Measurements from ENCODE around the gene CSTF2T. TPM values are rescaled to one million over a fixed set of nuclear protein-coding genes. Genes with fewer than 3 reads are reported as not detected.
"Not testable (repeated sequence)": the region's sequence is repeated elsewhere in the genome, so short reads cannot be mapped to it uniquely, and the experiment has no call there.

Gene CSTF2T
- total RNA-seq, 1 experiment from 2014 or later, result 21.5 TPM

- DNase-seq (ENCODE audit: low spot score), result no peak
Measured at GRCh38 chr10:51698473-51699063, 827 bp downstream of the CSTF2T start.

GRCh38 chr10:51696251-51696650, 3.1 kb downstream of the CSTF2T start:
- no peak for DNase-seq (ENCODE audit: low spot score)

- DNase-seq (ENCODE audit: low spot score), result no peak
Measured at GRCh38 chr10:51694086-51694768, 5.2 kb downstream of the CSTF2T start.

- DNase-seq (ENCODE audit: low spot score), result no peak
Measured at GRCh38 chr10:51691135-51691534, 8.3 kb downstream of the CSTF2T start.

GRCh38 chr10:51689536-51689935, 9.9 kb downstream of the CSTF2T start:
- DNase-seq (ENCODE audit: low spot score), result no peak

- DNase-seq (ENCODE audit: low spot score), result not testable (repeated sequence)
Measured at GRCh38 chr10:51688826-51689225, 10.6 kb downstream of the CSTF2T start.

DNA sequence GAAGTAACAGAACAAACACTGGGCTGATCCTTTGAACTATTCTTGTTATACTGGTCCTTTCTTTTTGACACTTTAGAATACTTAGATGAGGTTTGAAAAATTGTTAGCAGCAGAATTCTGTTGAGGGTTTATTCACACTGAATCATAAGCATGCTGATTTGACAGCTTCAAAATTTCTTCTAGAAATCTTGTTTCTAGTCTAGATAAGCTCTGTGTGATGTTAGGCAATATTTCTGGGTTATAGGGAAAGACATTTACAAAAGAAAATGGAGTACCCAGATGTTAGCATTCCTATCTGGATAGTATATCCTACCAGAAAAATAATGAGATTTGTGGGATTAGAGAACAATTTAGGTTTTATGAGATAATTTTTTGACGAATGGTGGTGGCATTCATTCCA, 12.1 kb downstream of the CSTF2T start:
- DNase-seq (ENCODE audit: low spot score), result no peak

- peak; percentile 53 for DNase-seq (ENCODE audit: low spot score)
Measured at GRCh38 chr10:51685768-51686167, 13.6 kb downstream of the CSTF2T start.

DNA sequence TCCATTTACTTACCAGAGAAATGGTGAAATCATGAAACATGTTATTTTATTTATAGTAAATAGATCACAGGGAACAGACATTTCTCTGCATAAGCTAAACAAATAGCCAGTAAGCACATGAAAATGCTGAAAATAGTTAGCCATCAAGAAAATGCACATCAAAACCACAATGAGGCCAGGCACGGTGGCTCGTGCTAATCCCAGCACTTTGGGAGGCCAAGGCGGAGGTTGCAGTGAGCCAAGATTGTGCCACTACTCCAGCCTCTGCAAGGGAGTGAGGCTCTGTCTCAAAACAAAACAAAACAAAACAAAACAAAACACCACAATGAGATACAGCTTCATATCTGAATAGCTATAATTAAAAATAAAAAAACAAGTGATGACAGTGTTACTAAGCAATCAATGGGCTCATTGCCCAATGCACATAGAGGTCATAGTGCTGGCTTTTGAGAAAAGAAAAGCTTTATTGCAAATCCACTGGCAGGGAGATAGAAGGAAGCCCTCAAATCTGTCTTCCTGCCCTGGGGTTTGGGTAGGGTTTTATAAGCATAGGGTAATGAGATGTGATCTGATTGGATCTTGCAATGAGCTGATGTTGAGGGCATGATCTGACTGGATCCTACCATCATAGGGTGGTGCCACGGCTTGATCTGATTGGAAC, 16.2 kb downstream of the CSTF2T start:
- DNase-seq (ENCODE audit: low spot score), result peak; percentile 75

GRCh38 chr10:51679841-51680240, 19.6 kb downstream of the CSTF2T start:
- DNase-seq (ENCODE audit: low spot score), result no peak

- no peak for DNase-seq (ENCODE audit: low spot score)
Measured at GRCh38 chr10:51675088-51675487, 24.3 kb downstream of the CSTF2T start.

DNA sequence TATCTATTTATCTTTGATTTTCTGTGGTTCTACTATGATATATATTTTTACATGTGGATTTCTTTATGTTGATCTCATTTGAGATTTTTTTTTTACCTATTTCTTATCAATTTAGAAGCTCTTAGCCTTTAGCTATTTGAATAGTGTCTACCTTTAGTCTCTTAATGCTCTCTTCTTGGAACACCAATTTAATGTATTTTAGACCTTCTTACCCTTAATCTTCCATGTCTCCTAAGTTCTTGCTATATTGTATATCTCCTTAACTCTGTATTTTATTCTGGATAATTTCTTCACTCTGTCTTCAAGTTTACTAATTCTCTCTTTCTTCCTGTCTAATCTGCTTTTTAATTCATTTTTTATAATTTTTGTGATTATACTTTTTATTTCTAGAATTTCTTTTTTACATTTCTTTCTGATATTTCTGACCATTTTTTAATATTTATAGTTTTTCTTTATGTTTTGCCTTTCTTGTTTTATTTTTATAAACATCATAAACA, 27.3 kb downstream of the CSTF2T start:
- DNase-seq (ENCODE audit: low spot score), result no peak

GRCh38 chr10:51669041-51669440, 30.4 kb downstream of the CSTF2T start:
- DNase-seq (ENCODE audit: low spot score), result no peak

DNA sequence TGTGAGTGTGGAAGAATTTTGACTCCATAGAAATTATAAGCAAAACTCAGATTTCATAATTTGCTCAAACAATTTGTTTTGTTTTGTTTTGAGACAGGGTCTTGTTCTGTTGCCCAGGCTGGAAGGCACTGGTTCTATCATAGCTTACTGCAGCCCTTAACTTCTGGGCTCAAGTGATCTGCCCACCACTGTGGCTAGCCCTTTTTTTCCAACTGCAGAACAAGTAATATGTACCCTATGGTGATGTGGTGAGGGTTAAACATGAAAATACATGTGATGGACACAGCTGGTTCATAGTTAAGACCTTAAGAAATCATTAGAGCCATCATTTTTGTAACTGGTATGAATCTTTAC, 31.1 kb downstream of the CSTF2T start:
- DNase-seq (ENCODE audit: low spot score), result no peak

GRCh38 chr10:51667678-51668335, 31.6 kb downstream of the CSTF2T start:
- DNase-seq (ENCODE audit: low spot score), result peak; percentile 44

- DNase-seq (ENCODE audit: low spot score), result no peak
Measured at GRCh38 chr10:51666456-51666855, 32.9 kb downstream of the CSTF2T start.

DNA sequence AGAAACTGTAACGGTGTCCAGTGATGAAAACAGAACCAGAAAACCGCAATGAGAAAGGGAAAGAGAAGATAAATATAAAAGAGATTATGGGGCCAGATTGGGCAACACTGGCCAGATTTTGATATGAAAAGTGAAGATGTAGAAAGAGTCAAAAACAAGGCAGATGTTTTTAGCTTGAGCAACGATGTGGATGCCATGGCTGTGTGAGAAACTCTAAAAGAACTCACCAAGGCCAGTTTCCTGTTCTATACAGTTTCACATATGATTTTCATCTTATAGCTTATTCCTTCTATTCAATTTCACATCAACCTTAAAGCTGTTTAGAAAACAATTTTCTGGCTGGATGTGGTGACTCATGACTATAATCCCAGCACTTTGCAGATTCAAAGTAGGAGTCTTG, 36.3 kb downstream of the CSTF2T start:
- no peak for DNase-seq (ENCODE audit: low spot score)

DNA sequence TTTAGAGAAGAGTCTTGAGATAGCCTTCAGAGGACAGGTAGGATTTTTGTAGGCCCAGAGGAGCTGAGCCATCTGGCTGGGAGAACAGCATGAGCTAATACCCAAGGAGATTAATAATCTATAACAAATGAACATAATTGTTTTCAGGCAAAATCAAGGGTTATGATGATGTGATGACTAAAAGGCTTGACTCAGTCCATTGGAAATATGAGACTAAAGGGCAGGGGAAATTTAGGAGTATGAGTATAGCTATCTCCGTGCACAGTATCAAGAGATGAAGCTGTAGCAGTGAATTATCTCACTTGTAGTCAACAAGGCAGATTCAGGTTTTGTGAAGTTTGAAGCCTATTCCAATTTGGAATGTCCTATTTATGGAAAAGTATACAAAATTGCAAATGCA, 40.1 kb downstream of the CSTF2T start:
- DNase-seq (ENCODE audit: low spot score), result no peak

GRCh38 chr10:51658000-51658399, 41.4 kb downstream of the CSTF2T start:
- DNase-seq (ENCODE audit: low spot score), result no peak

DNA sequence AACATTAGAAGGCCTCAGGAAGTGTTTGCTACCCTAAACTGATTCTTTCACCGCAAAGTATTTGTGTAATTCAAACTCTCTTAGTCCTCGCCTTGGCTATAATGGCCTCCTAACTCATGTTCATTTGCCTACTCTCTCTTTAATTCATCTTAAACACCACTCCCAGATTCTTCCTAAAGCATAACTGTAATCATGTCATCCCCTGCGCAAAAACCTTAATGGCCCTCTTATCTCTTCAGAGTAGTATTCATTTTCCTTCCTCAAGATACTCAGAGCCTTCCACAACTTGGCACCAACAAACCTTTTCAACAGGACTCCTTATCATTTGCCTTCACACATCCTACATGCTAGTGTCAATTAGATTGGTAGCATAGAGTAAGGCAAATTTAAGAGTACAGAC, 42.9 kb downstream of the CSTF2T start:
- no peak for DNase-seq (ENCODE audit: low spot score)

- DNase-seq (ENCODE audit: low spot score), result no peak
Measured at GRCh38 chr10:51654918-51655317, 44.5 kb downstream of the CSTF2T start.

DNA sequence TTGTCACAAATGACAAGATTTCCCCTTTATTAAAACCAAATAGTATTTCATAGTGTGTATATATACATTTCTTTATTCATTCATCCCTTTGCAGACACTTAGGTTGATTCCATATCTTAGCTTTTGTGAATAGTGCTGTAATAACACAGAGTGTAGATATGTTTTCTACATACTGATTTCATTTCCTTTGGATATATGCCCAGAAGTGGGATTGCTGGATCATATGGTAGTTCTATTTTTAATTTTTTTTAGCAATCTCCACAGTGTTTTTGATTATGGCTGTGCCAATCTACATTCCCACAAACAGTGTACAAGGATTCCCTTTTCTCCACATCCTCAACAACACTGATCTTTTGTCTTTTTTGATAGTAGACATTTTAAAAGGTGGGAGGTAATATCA, 46.4 kb downstream of the CSTF2T start:
- no peak for DNase-seq (ENCODE audit: low spot score)

DNA sequence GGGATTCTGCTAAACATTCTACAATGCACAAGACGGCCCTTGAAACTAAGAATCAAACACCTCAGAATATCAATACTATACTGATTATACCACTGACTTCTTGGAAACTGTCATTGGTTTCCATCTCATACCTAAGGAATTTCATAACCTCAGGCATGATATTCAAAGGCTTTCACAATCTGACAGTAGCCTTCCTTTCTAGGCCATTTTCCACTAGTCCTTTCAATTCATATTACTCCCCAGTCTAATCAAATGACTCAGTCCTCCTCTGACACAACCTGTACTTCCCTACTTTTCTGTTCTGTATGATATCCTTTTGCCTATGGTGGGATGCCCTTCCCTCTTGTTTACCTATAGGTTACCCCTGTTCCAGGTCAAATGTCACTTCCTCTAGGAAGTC, 48.3 kb downstream of the CSTF2T start:
- DNase-seq (ENCODE audit: low spot score), result no peak

All from H4 (cell line).